ENCODE measurements around the gene DUSP6. TPM values are rescaled to one million over a fixed set of nuclear protein-coding genes. Genes with fewer than 3 reads are reported as not detected.

Gene DUSP6
- polyA plus RNA-seq, 1 donor from 2014 or later: 44.3 TPM

GRCh38 chr12:89347325-89347829, 4.9 kb downstream of the DUSP6 start:
- peak overlapping the region; percentile 91 for H3K27ac ChIP-seq (ENCODE audit: low read length)
- H3K36me3 ChIP-seq (ENCODE audit: insufficient read depth, low read length): no peaks in the 10 kb centered on the region
- no peaks in the 10 kb centered on the region for H4K20me1 ChIP-seq (ENCODE audit: insufficient read depth)

GRCh38 chr12:89346741-89347324, 5.5 kb downstream of the DUSP6 start:
- TF ChIP-seq REST (IDR thresholded peaks at IDR 0.05; ENCODE audit: borderline replicate concordance) (no peak), CTCF (IDR thresholded peaks at IDR 0.05; ENCODE audit: poor library complexity, severe bottlenecking) (no peak), MXI1 (conservative IDR thresholded peaks at IDR 0.05; ENCODE audit: poor library complexity, severe bottlenecking) (no peak), SMC3 (conservative IDR thresholded peaks at IDR 0.05; ENCODE audit: poor library complexity) (no peak), EZH2 (IDR thresholded peaks at IDR 0.05; ENCODE audit: borderline replicate concordance, insufficient read depth, low read length, poor library complexity, severe bottlenecking) (no peak), RAD21 (conservative IDR thresholded peaks at IDR 0.05) (no peak), TAF1 (IDR thresholded peaks at IDR 0.05; ENCODE audit: low read depth) (no peak), EP300 (conservative IDR thresholded peaks at IDR 0.05; ENCODE audit: poor library complexity, severe bottlenecking) (no peak), POLR2AphosphoS5 (IDR thresholded peaks at IDR 0.05) (no peak)
- Histone ChIP-seq H2AFZ (ENCODE audit: low read depth, low read length) (no peak overlapping the region), H3K27ac (ENCODE audit: low read length) (peak overlapping the region; percentile 91), H3K4me2 (ENCODE audit: low read length) (peak overlapping the region; percentile 31), H3K9me3 (ENCODE audit: low read length) (no peaks in the 10 kb centered on the region), H4K20me1 (ENCODE audit: insufficient read depth) (no peaks in the 10 kb centered on the region), H3K79me2 (replicated peaks; ENCODE audit: insufficient read depth, low read length) (peaks cover 36% of the 10 kb centered on the region), H3K9me2 (ENCODE audit: insufficient read depth, low read length) (no peaks in the 10 kb centered on the region), H3K4me3 (ENCODE audit: low read length) (peak overlapping the region; percentile 55), H3K36me3 (ENCODE audit: insufficient read depth, low read length) (no peaks in the 10 kb centered on the region), H3K27me3 (ENCODE audit: insufficient read depth, low read depth, low read length) (no peaks in the 10 kb centered on the region), H3F3A (ENCODE audit: insufficient read depth, low read length, poor library complexity, severe bottlenecking) (peaks cover 8% of the 10 kb centered on the region), H3K9ac (ENCODE audit: low read length) (peak overlapping the region; percentile 61)

More at GRCh38 chr12:89347325-89347829, 4.9 kb downstream of the DUSP6 start:
- H3K4me2 ChIP-seq (ENCODE audit: low read length): no peak overlapping the region
- H3K27me3 ChIP-seq (ENCODE audit: insufficient read depth, low read depth, low read length): no peaks in the 10 kb centered on the region
- TF ChIP-seq EZH2 (IDR thresholded peaks at IDR 0.05; ENCODE audit: borderline replicate concordance, insufficient read depth, low read length, poor library complexity, severe bottlenecking) (no peak), SMC3 (conservative IDR thresholded peaks at IDR 0.05; ENCODE audit: poor library complexity) (no peak), POLR2AphosphoS5 (IDR thresholded peaks at IDR 0.05) (no peak), MXI1 (conservative IDR thresholded peaks at IDR 0.05; ENCODE audit: poor library complexity, severe bottlenecking) (no peak), REST (IDR thresholded peaks at IDR 0.05; ENCODE audit: borderline replicate concordance) (no peak), TAF1 (IDR thresholded peaks at IDR 0.05; ENCODE audit: low read depth) (no peak), RAD21 (conservative IDR thresholded peaks at IDR 0.05) (no peak)
- no peak overlapping the region for H3K9ac ChIP-seq (ENCODE audit: low read length)
- no peak overlapping the region for H2AFZ ChIP-seq (ENCODE audit: low read depth, low read length)
- no peaks in the 10 kb centered on the region for H3K9me2 ChIP-seq (ENCODE audit: insufficient read depth, low read length)
- H3K9me3 ChIP-seq (ENCODE audit: low read length): no peaks in the 10 kb centered on the region
- peaks cover 36% of the 10 kb centered on the region for H3K79me2 ChIP-seq (replicated peaks; ENCODE audit: insufficient read depth, low read length)
- peaks cover 8% of the 10 kb centered on the region for H3F3A ChIP-seq (ENCODE audit: insufficient read depth, low read length, poor library complexity, severe bottlenecking)
- H3K4me3 ChIP-seq (ENCODE audit: low read length): no peak overlapping the region

All from neural cell (in vitro differentiated cells).